Trophoblast cell (in vitro differentiated cells and primary cell): ENCODE measurements around the gene PHETA2.
"Not testable (repeated sequence)": the region's sequence is repeated elsewhere in the genome, so short reads cannot be mapped to it uniquely, and the experiment has no call there.

Experiments
- DNase-seq, 2 donors: peaks; one replicate each; pipeline ENCODE4 v3.0.0-alpha.2; 2016
- H2AFZ ChIP-seq: 2 replicates; pipeline ENCODE4 v1.6.1; 2013; ENCODE audit warnings: low read length, moderate library complexity, mild to moderate bottlenecking; ENCODE audit not compliant: insufficient read depth, poor library complexity
- H2AK5ac ChIP-seq: 2 replicates; pipeline ENCODE4 v1.6.1; 2013; ENCODE audit warnings: mild to moderate bottlenecking, low read length
- H2BK120ac ChIP-seq: 2 replicates; pipeline ENCODE4 v1.6.1; 2013; ENCODE audit warnings: low read length, mild to moderate bottlenecking, moderate library complexity; ENCODE audit not compliant: insufficient read depth, poor library complexity
- H2BK12ac ChIP-seq: 2 replicates; pipeline ENCODE4 v1.6.1; 2013; ENCODE audit warnings: mild to moderate bottlenecking, low read length, moderate library complexity
- H2BK5ac ChIP-seq: 2 replicates; pipeline ENCODE4 v1.6.1; 2013; ENCODE audit warnings: low read length, low read depth, moderate library complexity, mild to moderate bottlenecking; ENCODE audit not compliant: poor library complexity
- H3K14ac ChIP-seq: 2 replicates; pipeline ENCODE4 v1.6.1; 2013; ENCODE audit warnings: mild to moderate bottlenecking, low read length
- H3K18ac ChIP-seq: 2 replicates; pipeline ENCODE4 v1.6.1; 2013; ENCODE audit warnings: mild to moderate bottlenecking, low read length
- H3K23ac ChIP-seq: 2 replicates; pipeline ENCODE4 v1.6.1; 2013; ENCODE audit warnings: low read length
- H3K27ac ChIP-seq: 2 replicates; pipeline ENCODE4 v1.5.1; 2013; ENCODE audit warnings: low read depth, mild to moderate bottlenecking, inconsistent platforms, low read length, moderate library complexity
- H3K27me3 ChIP-seq: 2 replicates; pipeline ENCODE4 v1.6.1; 2013; ENCODE audit warnings: inconsistent platforms, mild to moderate bottlenecking, low read length, moderate library complexity; ENCODE audit not compliant: insufficient read depth
- H3K36me3 ChIP-seq, 2 experiments: 1 replicate in 1 of 2; 2 replicates in 1 of 2; pipeline ENCODE4 v1.6.1; 2013; ENCODE audit warnings: low read length in 2 of 2, mild to moderate bottlenecking in 2 of 2, moderate library complexity in 1 of 2; ENCODE audit not compliant: insufficient read depth in 2 of 2, control insufficient read depth in 1 of 2
- H3K4ac ChIP-seq: 2 replicates; pipeline ENCODE4 v1.6.1; 2013; ENCODE audit warnings: low read depth, mild to moderate bottlenecking, low read length, moderate library complexity
- H3K4me1 ChIP-seq, 2 experiments: 1 replicate in 1 of 2; 2 replicates in 1 of 2; pipeline ENCODE4 v1.6.1; 2013; ENCODE audit warnings: low read length in 2 of 2, mild to moderate bottlenecking in 2 of 2, moderate library complexity in 1 of 2; ENCODE audit not compliant: insufficient read depth in 2 of 2, control insufficient read depth in 1 of 2
- H3K4me2 ChIP-seq: 2 replicates; pipeline ENCODE4 v1.6.1; 2013; ENCODE audit warnings: inconsistent platforms, mild to moderate bottlenecking, low read length, moderate library complexity
- H3K4me3 ChIP-seq: 2 replicates; pipeline ENCODE4 v1.5.1; 2013; ENCODE audit warnings: mild to moderate bottlenecking, low read depth, low read length, inconsistent platforms
- H3K79me1 ChIP-seq: one replicate; pipeline ENCODE4 v1.6.1; 2013; ENCODE audit warnings: low read length
- H3K79me2 ChIP-seq: 2 replicates; pipeline ENCODE4 v1.6.1; 2013; ENCODE audit warnings: low read length, mild to moderate bottlenecking; ENCODE audit not compliant: control insufficient read depth, insufficient read depth, poor library complexity
- H3K9ac ChIP-seq: 2 replicates; pipeline ENCODE4 v1.6.1; 2013; ENCODE audit warnings: mild to moderate bottlenecking, low read length
- H3K9me3 ChIP-seq: 2 replicates; pipeline ENCODE4 v1.6.1; 2013; ENCODE audit warnings: low read depth, mild to moderate bottlenecking, control low read depth, inconsistent platforms, low read length; ENCODE audit not compliant: insufficient read depth
- H4K12ac ChIP-seq: 2 replicates; pipeline ENCODE4 v1.6.1; 2013; ENCODE audit warnings: low read depth, mild to moderate bottlenecking, low read length, moderate library complexity
- H4K8ac ChIP-seq: 2 replicates; pipeline ENCODE4 v1.6.1; 2013; ENCODE audit warnings: low read depth, mild to moderate bottlenecking, low read length, moderate library complexity
- H4K91ac ChIP-seq: one replicate; pipeline ENCODE4 v1.6.1; 2013; ENCODE audit warnings: low read depth, mild to moderate bottlenecking, low read length, moderate library complexity
- WGBS: extraction: QIAGEN DNeasy Blood & Tissue Kit; methylation state at CpG from one replicate; pipeline ENCODE4 v1.1.7; 2013; ENCODE audit warnings: missing lambda C conversion rate; ENCODE audit not compliant: insufficient read length, insufficient coverage; ENCODE audit errors: extremely low coverage; 5-methylcytosine and 5-hydroxymethylcytosine counted together

Gene PHETA2

DNA sequence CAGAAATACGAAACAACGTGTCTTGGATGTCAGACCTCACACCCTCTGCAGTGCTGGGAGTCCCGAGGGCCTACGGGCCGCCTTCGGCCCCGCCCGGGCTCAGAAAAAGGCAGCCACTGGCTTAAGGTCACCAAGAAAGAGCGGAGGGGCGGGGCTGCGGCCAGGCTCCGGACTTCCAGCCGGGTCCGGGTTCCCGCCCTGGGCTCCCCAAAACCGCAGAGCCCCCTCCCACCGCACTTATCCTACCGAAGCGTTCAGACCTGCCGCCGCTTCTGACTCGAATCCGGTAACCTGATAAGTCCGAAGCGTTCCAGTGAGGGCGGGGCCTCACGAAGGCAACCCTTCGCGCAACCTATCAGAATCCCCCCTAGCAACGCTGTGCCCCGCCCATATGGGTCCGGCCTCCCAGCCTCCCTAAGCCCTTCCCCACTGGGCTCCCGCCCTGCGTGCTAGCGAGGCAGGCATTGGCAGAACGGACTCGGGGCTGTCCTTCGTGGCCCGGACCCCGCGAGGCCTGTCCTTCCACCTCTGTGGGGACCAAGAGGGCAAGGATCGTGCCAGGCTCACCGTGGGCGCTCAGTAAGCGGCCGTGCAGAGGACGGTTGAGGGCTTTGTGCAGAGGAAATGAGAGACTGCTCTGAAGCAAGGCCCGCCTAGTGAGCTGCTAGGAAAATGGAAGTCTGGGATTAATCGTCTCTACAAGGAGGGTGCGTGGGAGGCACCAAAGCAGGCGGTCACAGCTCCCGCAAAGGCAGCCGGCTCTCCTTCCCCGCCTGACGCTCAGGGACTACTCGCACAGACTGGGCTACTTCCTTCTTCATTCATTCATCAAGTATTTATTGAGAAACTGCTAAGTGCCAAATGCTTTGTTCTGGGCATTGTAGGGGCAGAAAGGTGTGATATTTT is 3.3 kb upstream of the PHETA2 start, which contains the start of gene NAGA:
Gene NAGA (minus strand): TSS at position 296 of the 906 bp plus-strand sequence. CDS start 515 bp downstream, outside the sequence.
- Histone ChIP-seq H3K23ac (no peak within 1 kb of the TSS), H2BK120ac (peak within 1 kb of the TSS; percentile 77), H3K79me1 (peaks cover 8% of the 10 kb centered on the region), H4K8ac (peak within 1 kb of the TSS; percentile 96), H2AK5ac (peak within 1 kb of the TSS; percentile 15), H4K91ac (peak within 1 kb of the TSS; percentile 70), H3K4me1 (peaks cover 6 to 14% of the 10 kb centered on the region in 2 experiments), H3K27me3 (no peaks in the 10 kb centered on the region), H2AFZ (peak within 1 kb of the TSS; percentile 91), H3K18ac (peak within 1 kb of the TSS; percentile 87), H3K9ac (peak within 1 kb of the TSS; percentile 18), H3K27ac (peak within 1 kb of the TSS; percentile 2), H3K4ac (peak within 1 kb of the TSS; percentile 19), H3K14ac (peak within 1 kb of the TSS; percentile 82), H2BK5ac (peak within 1 kb of the TSS; percentile 76), H4K12ac (peak within 1 kb of the TSS; percentile 96), H3K36me3 (peaks cover 4 to 8% of the 10 kb centered on the region in 2 experiments), H3K79me2 (peaks cover 5% of the 10 kb centered on the region), H2BK12ac (no peak within 1 kb of the TSS), H3K9me3 (peaks cover 1% of the 10 kb centered on the region), H3K4me3 (peak within 1 kb of the TSS; percentile 66), H3K4me2 (peak within 1 kb of the TSS; percentile 77)
- no CpG with 5 or more reads among the region's 56 CpGs for WGBS
- DNase-seq = peak; percentile 93 to 97

DNA sequence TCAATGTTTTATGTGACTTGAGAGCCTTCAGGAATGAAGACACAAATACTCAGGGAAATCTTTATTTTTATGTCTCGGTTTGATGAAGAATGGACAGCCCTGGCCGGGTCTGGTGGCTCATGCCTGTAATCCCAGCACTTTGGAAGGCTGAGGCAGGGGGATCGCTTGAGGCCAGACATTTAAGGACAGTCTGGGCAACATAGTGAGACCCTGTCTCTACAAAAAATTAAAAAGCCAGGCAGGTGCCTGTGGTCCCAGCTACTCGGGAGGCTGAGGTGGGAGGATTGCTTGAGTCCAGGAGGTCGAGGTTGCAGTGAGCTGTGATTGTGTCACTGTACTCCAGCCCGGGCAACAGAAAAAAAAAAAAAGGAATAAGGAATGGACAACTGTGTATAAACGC is 2.5 kb upstream of the PHETA2 start:
- not testable (repeated sequence) for H2AK5ac ChIP-seq, H3K79me1 ChIP-seq, H3K36me3 ChIP-seq, H3K27me3 ChIP-seq, H3K79me2 ChIP-seq, H3K4ac ChIP-seq, H4K91ac ChIP-seq, H2BK120ac ChIP-seq, H3K9me3 ChIP-seq, DNase-seq, H2BK12ac ChIP-seq, H3K9ac ChIP-seq, H2BK5ac ChIP-seq, H4K12ac ChIP-seq, H3K27ac ChIP-seq, H2AFZ ChIP-seq, H3K4me3 ChIP-seq, H3K18ac ChIP-seq, H3K4me2 ChIP-seq, H3K23ac ChIP-seq, H3K14ac ChIP-seq, H4K8ac ChIP-seq
- WGBS = no CpG with 5 or more reads among the region's 7 CpGs
- peaks cover 6 to 14% of the 10 kb centered on the region in 2 experiments for H3K4me1 ChIP-seq

DNA sequence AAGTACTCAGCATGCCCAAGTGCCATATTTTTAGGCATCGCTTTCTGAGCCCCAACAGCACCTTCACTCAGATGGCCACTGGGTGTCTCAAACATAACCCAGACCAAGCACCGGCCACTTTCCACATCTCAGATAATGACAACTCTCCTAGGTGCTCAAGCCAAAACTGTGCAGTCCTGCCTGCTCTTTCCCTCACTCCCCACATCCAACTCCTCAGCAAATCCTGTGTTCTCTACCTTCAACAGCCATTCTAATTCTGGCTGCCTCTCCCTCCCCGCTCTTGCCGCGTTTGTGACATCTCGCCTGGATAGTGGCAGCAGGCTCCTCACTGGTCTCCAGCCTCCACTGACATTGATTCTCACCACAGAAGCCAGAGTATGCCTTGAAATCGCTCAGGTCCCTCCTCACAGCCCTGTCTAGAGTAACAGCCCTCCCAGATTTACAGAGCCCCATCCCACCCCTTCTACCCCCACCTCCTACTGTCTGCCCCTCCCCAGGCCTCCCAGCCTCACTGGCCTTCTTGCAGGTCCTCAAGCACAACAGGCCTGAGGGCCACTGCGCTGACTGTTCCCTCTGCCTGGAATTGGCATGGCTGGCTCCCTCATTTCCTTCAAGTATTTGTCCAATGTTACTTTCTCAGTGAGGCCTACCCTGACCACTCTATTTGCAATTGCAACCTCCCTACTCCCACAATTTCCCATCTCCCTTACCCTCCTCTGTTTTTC is 1.3 kb upstream of the PHETA2 start:
- WGBS = no CpG with 5 or more reads among the region's 8 CpGs
- H2AK5ac ChIP-seq = no peak overlapping the region
- H3K27ac ChIP-seq = no peak overlapping the region
- no peak overlapping the region for H2BK12ac ChIP-seq
- H3K4me1 ChIP-seq = peaks cover 6 to 14% of the 10 kb centered on the region in 2 experiments
- H4K8ac ChIP-seq = no peak overlapping the region
- H2BK120ac ChIP-seq = no peak overlapping the region
- H3K27me3 ChIP-seq = no peaks in the 10 kb centered on the region
- no peak overlapping the region for H2BK5ac ChIP-seq
- no peak overlapping the region for H3K4me3 ChIP-seq
- H4K12ac ChIP-seq = no peak overlapping the region
- H3K4me2 ChIP-seq = no peak overlapping the region
- H3K36me3 ChIP-seq = no peaks in the 10 kb centered on the region
- no peak overlapping the region for H3K18ac ChIP-seq
- no peak overlapping the region for H2AFZ ChIP-seq
- H3K9ac ChIP-seq = no peak overlapping the region
- H3K23ac ChIP-seq = no peak overlapping the region
- H3K9me3 ChIP-seq = no peaks in the 10 kb centered on the region
- H3K79me1 ChIP-seq = peaks cover 8% of the 10 kb centered on the region
- DNase-seq = peak in 1 of 2 donors; percentile 17
- no peak overlapping the region for H3K14ac ChIP-seq
- H4K91ac ChIP-seq = no peak overlapping the region
- peaks cover 5% of the 10 kb centered on the region for H3K79me2 ChIP-seq
- no peak overlapping the region for H3K4ac ChIP-seq

DNA sequence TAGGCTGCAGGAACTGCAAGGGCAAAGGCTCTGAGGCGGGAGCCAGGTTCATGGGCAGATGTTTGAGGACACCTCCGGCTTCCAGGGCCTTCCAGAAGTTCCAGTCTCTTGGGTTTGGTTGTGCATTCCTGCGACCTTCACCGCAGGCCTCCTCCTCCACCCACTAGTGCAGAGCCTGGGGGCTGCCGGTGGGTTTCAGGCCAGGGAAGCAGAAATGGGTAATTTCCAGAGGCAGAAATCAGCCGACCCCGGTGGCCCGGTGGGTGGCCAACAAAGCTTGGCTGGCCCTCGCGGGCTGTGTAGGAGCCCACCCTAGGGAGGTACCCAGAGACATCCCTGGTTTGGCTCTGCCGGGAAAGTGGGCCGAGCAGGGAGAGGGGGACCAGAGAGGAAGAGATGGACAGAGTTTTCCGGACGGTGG is 417 bp upstream of the PHETA2 start:
- H4K12ac ChIP-seq = no peak overlapping the region
- H3K23ac ChIP-seq = no peak overlapping the region
- no CpG with 5 or more reads among the region's 14 CpGs for WGBS
- no peak for DNase-seq
- no peak overlapping the region for H3K9ac ChIP-seq
- peaks cover 5% of the 10 kb centered on the region for H3K79me2 ChIP-seq
- H3K27ac ChIP-seq = no peak overlapping the region
- no peak overlapping the region for H2BK120ac ChIP-seq
- no peak overlapping the region for H2BK5ac ChIP-seq
- no peak overlapping the region for H3K18ac ChIP-seq
- H4K91ac ChIP-seq = peak overlapping the region; percentile 82
- no peak overlapping the region for H3K4me3 ChIP-seq
- no peaks in the 10 kb centered on the region for H3K27me3 ChIP-seq
- no peak overlapping the region for H3K14ac ChIP-seq
- H2BK12ac ChIP-seq = no peak overlapping the region
- H3K9me3 ChIP-seq = no peaks in the 10 kb centered on the region
- H3K4me1 ChIP-seq = peaks cover 9 to 15% of the 10 kb centered on the region in 2 experiments
- peaks cover 8% of the 10 kb centered on the region for H3K79me1 ChIP-seq
- peak overlapping the region; percentile 89 for H4K8ac ChIP-seq
- no peak overlapping the region for H2AFZ ChIP-seq
- H3K4ac ChIP-seq = no peak overlapping the region
- no peak overlapping the region for H3K4me2 ChIP-seq
- H2AK5ac ChIP-seq = no peak overlapping the region
- no peaks in the 10 kb centered on the region for H3K36me3 ChIP-seq
